GM12878 (cell line): ENCODE measurements around the gene SYT1. TPM values are rescaled to one million over a fixed set of nuclear protein-coding genes. Genes with fewer than 3 reads are reported as not detected.
A peak's percentile ranks its signal among the peaks of the same experiment; 100 is the strongest.

Experiments
- ATF2 ChIP-seq: IDR thresholded peaks from 2 replicates; pipeline ENCODE4 v1.6.1; 2012; ENCODE audit warnings: low read length, inconsistent platforms
- CBFB ChIP-seq: IDR thresholded peaks from 2 replicates; pipeline ENCODE4 v1.6.1; 2016; ENCODE audit warnings: antibody characterized with exemption, low read depth
- CHD4 ChIP-seq: fragments of 200-600 bp; sonication (generic); IDR thresholded peaks from 2 replicates; pipeline ENCODE4 v1.6.1; 2016; ENCODE audit warnings: mild to moderate bottlenecking
- EP300 ChIP-seq, 2 experiments: fragments of 150-350 bp in 1 of 2; IDR thresholded peaks; 2 replicates each; pipeline ENCODE4 v1.6.1; 2011 to 2012; ENCODE audit warnings: low read depth in 2 of 2, low read length in 2 of 2, borderline replicate concordance in 1 of 2, improper control_type of control experiment in 1 of 2, inconsistent platforms in 1 of 2; ENCODE audit not compliant: control insufficient read depth in 1 of 2
- FOXM1 ChIP-seq: IDR thresholded peaks from 2 replicates; pipeline ENCODE4 v1.6.1; 2012; ENCODE audit warnings: low read depth, mild to moderate bottlenecking, inconsistent platforms, low read length, moderate library complexity
- GATAD2B ChIP-seq: fragments of 450-650 bp; conservative IDR thresholded peaks from 2 replicates; pipeline ENCODE4 v1.6.1; 2017; ENCODE audit warnings: low read depth, mild to moderate bottlenecking, moderate library complexity
- JUND ChIP-seq: IDR thresholded peaks from 2 replicates; pipeline ENCODE4 v1.6.1; 2012; ENCODE audit warnings: low read depth, mild to moderate bottlenecking, low read length, improper control_type of control experiment, moderate library complexity
- LARP7 ChIP-seq: fragments of 450-650 bp; IDR thresholded peaks from 2 replicates; pipeline ENCODE4 v1.6.1; 2017; ENCODE audit warnings: mild to moderate bottlenecking
- MEF2B ChIP-seq: fragments of 450-650 bp; IDR thresholded peaks from 2 replicates; pipeline ENCODE4 v1.6.1; 2018; ENCODE audit warnings: mild to moderate bottlenecking, moderate library complexity; ENCODE audit not compliant: partially characterized antibody, poor library complexity, severe bottlenecking
- NFXL1 ChIP-seq: fragments of 450-650 bp; IDR thresholded peaks from 2 replicates; pipeline ENCODE4 v1.6.1; 2017; ENCODE audit warnings: antibody characterized with exemption, mild to moderate bottlenecking, borderline replicate concordance
- POLR2AphosphoS5 ChIP-seq: IDR thresholded peaks from 2 replicates; pipeline ENCODE4 v1.6.1; 2011; ENCODE audit warnings: mild to moderate bottlenecking, low read length, inconsistent platforms
- POU2F2 ChIP-seq: IDR thresholded peaks from 3 replicates; pipeline ENCODE4 v1.6.1; 2011; ENCODE audit warnings: low read depth, mild to moderate bottlenecking, low read length, borderline replicate concordance
- PRDM15 ChIP-seq: fragments of 450-650 bp; formaldehyde crosslinking; IDR thresholded peaks from 2 replicates; pipeline ENCODE4 v1.4.0; 2020; ENCODE audit warnings: mild to moderate bottlenecking, moderate library complexity
- RAD51 ChIP-seq: fragments of 450-650 bp; IDR thresholded peaks from 2 replicates; pipeline ENCODE4 v1.6.1; 2016; ENCODE audit warnings: moderate library complexity, mild to moderate bottlenecking, inconsistent platforms
- RBBP5 ChIP-seq: fragments of 200-600 bp; sonication (generic); conservative IDR thresholded peaks from 2 replicates; pipeline ENCODE4 v1.6.1; 2016
- RELB ChIP-seq: fragments of 450-650 bp; IDR thresholded peaks from 2 replicates; pipeline ENCODE4 v1.6.1; 2017; ENCODE audit warnings: low read depth, mild to moderate bottlenecking, moderate library complexity
- RUNX3 ChIP-seq: IDR thresholded peaks from 2 replicates; pipeline ENCODE4 v1.6.1; 2012; ENCODE audit warnings: low read length, inconsistent platforms
- SIX5 ChIP-seq: IDR thresholded peaks from 2 replicates; pipeline ENCODE4 v1.6.1; 2011; ENCODE audit warnings: mild to moderate bottlenecking, low read depth, low read length, moderate library complexity; ENCODE audit not compliant: severe bottlenecking
- TBL1XR1 ChIP-seq: IDR thresholded peaks from 2 replicates; pipeline ENCODE4 v1.6.1; 2012; ENCODE audit warnings: low read depth, low read length, improper control_type of control experiment
- TCF7 ChIP-seq: IDR thresholded peaks from 2 replicates; pipeline ENCODE4 v1.6.1; 2014; ENCODE audit warnings: antibody characterized with exemption, borderline replicate concordance
- ZBTB33 ChIP-seq: fragments of 450-650 bp; IDR thresholded peaks from 2 replicates; pipeline ENCODE4 v1.6.1; 2017; ENCODE audit warnings: mild to moderate bottlenecking
- ZSCAN29 ChIP-seq: fragments of 450-650 bp; IDR thresholded peaks from 2 replicates; pipeline ENCODE4 v1.6.1; 2017; ENCODE audit warnings: mild to moderate bottlenecking, moderate library complexity
- polyA plus RNA-seq, 11 experiments: library from polyadenylated mRNA; depleted of rRNA in 4 of 11; unstranded in 6 of 11; stranded (reverse) in 5 of 11; fragments of >200 nt; fragmentation: Nextera tagmentation in 4 of 11; fragmentation: Illumina TruSeq in 1 of 11; extraction: Ambion mirVana in 4 of 11; extraction: Trizol in 1 of 11; gene quantifications; 1 replicate in 1 of 11; 2 replicates in 10 of 11; pipeline versions ENCODE4 v1.2.1 to v1.2.3, GENCODE V29; 2011 to 2016; ENCODE audit warnings: inconsistent platforms in 2 of 11, missing spikeins in 2 of 11, low read depth in 1 of 11
- total RNA-seq, 4 experiments: library from RNA; depleted of rRNA in 3 of 4; stranded (reverse); fragments of >200 nt in 3 of 4; fragmentation: Illumina TruSeq in 1 of 4; extraction: Trizol in 1 of 4; gene quantifications; 2 replicates each; pipeline versions ENCODE4 v1.2.1 to v1.2.3, GENCODE V29; 2013 to 2021
- TF ChIP-seq, protein P1 (sequence below): fragments of 450-650 bp; IDR thresholded peaks from 2 replicates; pipeline ENCODE4 v1.6.1; 2014; ENCODE audit warnings: mild to moderate bottlenecking

SYT1 gene
- total and polyA plus RNA-seq, 10 of the 15 experiments (the other 5 are each of a cell fraction or from before 2014, with no cell fraction given): 0.10 to 0.28 TPM; not detected in 8

DNA sequence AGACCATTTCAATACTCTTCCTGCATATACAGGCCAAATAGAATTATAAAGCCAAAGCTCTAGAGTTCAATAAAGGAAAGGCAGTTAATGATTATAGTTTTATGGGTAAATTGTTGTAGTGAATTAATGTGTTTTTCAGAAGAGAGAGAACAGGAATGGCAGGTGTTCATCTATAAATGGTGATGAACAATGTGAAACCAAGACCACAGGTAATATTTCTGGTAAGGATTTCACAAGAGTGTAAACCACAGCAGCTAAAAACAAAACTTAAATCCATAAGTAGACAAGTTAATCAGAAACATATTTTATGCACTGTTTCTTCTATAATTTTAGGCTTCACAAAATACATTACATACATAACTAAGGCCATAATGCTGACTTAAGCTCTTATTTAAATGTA, 204.4 kb downstream of the SYT1 start (continued):
- TF ChIP-seq GATAD2B (0 out of 2 replicates have a peak, but pooled peaks have one; percentile 45), FOXM1 (peak; percentile 58; the same call in 1 of the 2 replicates), CBFB (no peak), LARP7 (no peak), ZBTB33 (no peak), JUND (0 out of 2 replicates have a peak, but pooled peaks have one; percentile 16), POU2F2 (peak; percentile 11; the same call in 1 of the 3 replicates), POLR2AphosphoS5 (no peak), MEF2B (peak; percentile 97), RAD51 (no peak), TCF7 (no peak), NFXL1 (no peak), RUNX3 (peak; percentile 91), SIX5 (no peak), ATF2 (peak; percentile 71), ZSCAN29 (no peak), PRDM15 (no peak), EP300 (IDR thresholded peaks at IDR 0.05; ENCODE audit: borderline replicate concordance in 1 of 2, control insufficient read depth in 1 of 2, low read depth in 2 of 2, low read length in 2 of 2) (peak; percentile 92 to 97), TBL1XR1 (peak; percentile 77; the same call in 1 of the 2 replicates), RBBP5 (no peak), CHD4 (no peak), RELB (peak; percentile 78)
- TF ChIP-seq, protein P1, sequence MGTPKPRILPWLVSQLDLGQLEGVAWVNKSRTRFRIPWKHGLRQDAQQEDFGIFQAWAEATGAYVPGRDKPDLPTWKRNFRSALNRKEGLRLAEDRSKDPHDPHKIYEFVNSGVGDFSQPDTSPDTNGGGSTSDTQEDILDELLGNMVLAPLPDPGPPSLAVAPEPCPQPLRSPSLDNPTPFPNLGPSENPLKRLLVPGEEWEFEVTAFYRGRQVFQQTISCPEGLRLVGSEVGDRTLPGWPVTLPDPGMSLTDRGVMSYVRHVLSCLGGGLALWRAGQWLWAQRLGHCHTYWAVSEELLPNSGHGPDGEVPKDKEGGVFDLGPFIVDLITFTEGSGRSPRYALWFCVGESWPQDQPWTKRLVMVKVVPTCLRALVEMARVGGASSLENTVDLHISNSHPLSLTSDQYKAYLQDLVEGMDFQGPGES: no peak
